Endothelial cell of umbilical vein (primary cell): ENCODE measurements around the gene AMER2. TPM values are rescaled to one million over a fixed set of nuclear protein-coding genes. Genes with fewer than 3 reads are reported as not detected.

Source experiments
- BruUV-seq: library from RNA; stranded (reverse); fragments of 400-500 nt; replicated peaks from 2 replicates; lab custom pipeline; 2021; lab: Mats Ljungman, UMichigan
- CTCF ChIA-PET: fragments of 300-600, 350-600 bp; sonication (Branson Sonifier 250); formaldehyde crosslinking; loops from one replicate; lab custom pipeline; 2021; ENCODE audit warnings: antibody characterized with exemption, inconsistent platforms; lab: Charles Lee
- POLR2A ChIA-PET: fragments of 300-600, 350-600 bp; sonication (Branson Sonifier 250); formaldehyde crosslinking; loops from one replicate; lab custom pipeline; 2021; ENCODE audit warnings: antibody characterized with exemption, inconsistent platforms; lab: Charles Lee
- DNase-seq: peaks from one replicate; pipeline ENCODE4 v3.0.0-alpha.2; 2011; ENCODE audit warnings: low read depth, low spot score
- FAIRE-seq: peaks from 2 replicates; lab custom pipeline; 2011; peaks lifted over from hg19 to GRCh38; lab: Jason Lieb, UNC
- H2AFZ ChIP-seq: 2 replicates; pipeline ENCODE4 v1.6.0; 2012; ENCODE audit warnings: low read depth, low read length, control low read depth, inconsistent platforms
- H3K27ac ChIP-seq: 2 replicates; pipeline ENCODE4 v1.5.1; 2011; ENCODE audit warnings: low read depth, mild to moderate bottlenecking, control low read depth, low read length, moderate library complexity; ENCODE audit not compliant: insufficient read depth
- H3K27me3 ChIP-seq, 2 experiments: 2 replicates each; pipeline versions ENCODE4 v1.6.0 to v1.6.1; 2011; ENCODE audit warnings: low read length in 2 of 2, mixed read lengths in 1 of 2; ENCODE audit not compliant: control insufficient read depth in 2 of 2, insufficient read depth in 2 of 2
- H3K36me3 ChIP-seq, 2 experiments: 2 replicates in 1 of 2; 3 replicates in 1 of 2; pipeline ENCODE4 v1.5.1; 2011; ENCODE audit warnings: low read length in 2 of 2, mild to moderate bottlenecking in 1 of 2, moderate library complexity in 1 of 2; ENCODE audit not compliant: control insufficient read depth in 2 of 2, insufficient read depth in 2 of 2; ENCODE audit errors: extremely low read depth in 1 of 2
- H3K4me1 ChIP-seq: 3 replicates; pipeline ENCODE4 v1.5.1; 2011; ENCODE audit warnings: mild to moderate bottlenecking, low read length; ENCODE audit not compliant: control insufficient read depth, insufficient read depth; ENCODE audit errors: extremely low read depth
- H3K4me2 ChIP-seq: 2 replicates; pipeline ENCODE4 v1.6.1; 2011; ENCODE audit warnings: low read length, control low read depth, mixed read lengths; ENCODE audit not compliant: insufficient read depth
- H3K4me3 ChIP-seq, 3 experiments: fragments of 200-600 bp in 1 of 3; sonication (generic), shearing (Covaris generic) in 1 of 3; replicated peaks in 1 of 3; 2 replicates each; pipeline ENCODE4 v1.5.1; 2011 to 2016; ENCODE audit warnings: control low read depth in 3 of 3, low read length in 3 of 3, mild to moderate bottlenecking in 2 of 3, inconsistent platforms in 1 of 3, low read depth in 1 of 3, moderate library complexity in 1 of 3; ENCODE audit not compliant: insufficient read depth in 1 of 3
- H3K79me2 ChIP-seq: 2 replicates; pipeline ENCODE4 v1.6.0; 2012; ENCODE audit warnings: low read length, inconsistent platforms; ENCODE audit not compliant: control insufficient read depth, insufficient read depth
- H3K9ac ChIP-seq: replicated peaks from 2 replicates; pipeline ENCODE3; 2011; ENCODE audit warnings: low read length, control low read depth; ENCODE audit not compliant: insufficient read depth; ENCODE audit errors: extremely low read depth
- H3K9me1 ChIP-seq: replicated peaks from 3 replicates; pipeline ENCODE4 v1.6.0; 2011; ENCODE audit warnings: mild to moderate bottlenecking, low read length; ENCODE audit not compliant: control insufficient read depth, insufficient read depth; ENCODE audit errors: extremely low read depth
- H3K9me3 ChIP-seq: replicated peaks from 2 replicates; pipeline ENCODE4 v1.5.1; 2012; ENCODE audit warnings: low read length, inconsistent platforms; ENCODE audit not compliant: control insufficient read depth, insufficient read depth
- H4K20me1 ChIP-seq: replicated peaks from 2 replicates; pipeline ENCODE3; 2011; ENCODE audit warnings: mild to moderate bottlenecking, low read length; ENCODE audit not compliant: control insufficient read depth, insufficient read depth; ENCODE audit errors: extremely low read depth
- CTCF ChIP-seq, 2 donors: IDR thresholded peaks; 1 replicate in 1 of 2; 2 replicates in 1 of 2; pipeline ENCODE4 v1.5.1; 2011; ENCODE audit warnings: low read length in 2 of 2, mild to moderate bottlenecking in 2 of 2, moderate library complexity in 2 of 2, control low read depth in 1 of 2, inconsistent platforms in 1 of 2, low read depth in 1 of 2; ENCODE audit not compliant: insufficient read depth in 1 of 2; ENCODE audit errors: extremely low read depth in 1 of 2
- EZH2 ChIP-seq: IDR thresholded peaks from 2 replicates; pipeline ENCODE4 v1.6.1; 2012; ENCODE audit warnings: borderline replicate concordance, low read depth, mild to moderate bottlenecking, moderate library complexity, low read length, inconsistent platforms; ENCODE audit not compliant: severe bottlenecking
- FOS ChIP-seq: IDR thresholded peaks from 2 replicates; pipeline ENCODE4 v1.6.1; 2011; ENCODE audit warnings: mild to moderate bottlenecking, low read length, moderate library complexity, borderline replicate concordance; ENCODE audit not compliant: insufficient read depth
- GATA2 ChIP-seq: IDR thresholded peaks from 2 replicates; pipeline ENCODE4 v1.7.0; 2011; ENCODE audit warnings: low read depth, mild to moderate bottlenecking, moderate library complexity, mixed read lengths, low read length; ENCODE audit not compliant: insufficient read length, insufficient read depth
- JUN ChIP-seq: IDR thresholded peaks from 2 replicates; pipeline ENCODE4 v1.6.1; 2011; ENCODE audit warnings: borderline replicate concordance, low read depth; ENCODE audit not compliant: insufficient read length, insufficient read depth
- MAX ChIP-seq: IDR thresholded peaks from 2 replicates; pipeline ENCODE4 v1.6.1; 2011; ENCODE audit not compliant: insufficient read depth, insufficient read length
- MYC ChIP-seq: IDR thresholded peaks from one replicate; pipeline ENCODE4 v1.6.1; 2011; ENCODE audit warnings: mild to moderate bottlenecking, low read depth, low read length
- POLR2A ChIP-seq: IDR thresholded peaks from 2 replicates; pipeline ENCODE4 v1.6.1; 2012; ENCODE audit warnings: low read depth, mild to moderate bottlenecking, control low read depth, low read length
- POLR2AphosphoS5 ChIP-seq: IDR thresholded peaks from 2 replicates; pipeline ENCODE4 v1.6.1; 2012; ENCODE audit warnings: low read depth, mild to moderate bottlenecking, control low read depth, low read length, moderate library complexity; ENCODE audit not compliant: insufficient read depth
- dilution Hi-C: fragments of 300-500 bp; cut with MboI; formaldehyde crosslinking; loops from one replicate; pipeline ENCODE4 v1.15.0; 2019; ENCODE audit warnings: low sequenced_read_pairs; ENCODE audit not compliant: extremely low pct_ligation_motif_present
- intact Hi-C: fragments of 100-400 bp; cut with micrococcal nuclease; formaldehyde crosslinking; loops from one replicate; pipeline ENCODE4 v1.10.0; 2022
- polyA plus RNA-seq, 4 experiments: library from polyadenylated mRNA; depleted of rRNA in 3 of 4; stranded (reverse) in 3 of 4; unstranded in 1 of 4; fragments of >200 nt; gene quantifications; 2 replicates each; pipeline versions ENCODE4 v1.2.1 to v1.2.3, GENCODE V29; 2011 to 2012; ENCODE audit warnings: missing spikeins in 1 of 4
- total RNA-seq: library from RNA; stranded (reverse); gene quantifications from 2 replicates; pipeline ENCODE4 v1.2.3, GENCODE V29; 2021

AMER2 gene
- total and polyA plus RNA-seq, 2 donors (not counting 3 experiments of a cell fraction or from before 2014, with no cell fraction given), result not detected

- no peaks in the 10 kb centered on the region for H3K27me3 ChIP-seq
- no peaks in the 10 kb centered on the region for H3K4me1 ChIP-seq
- ChIA-PET POLR2A (no interaction called here), CTCF (interaction anchor here (1.3 kb wide), 1 partner anchor 158 kb away, joined by 3 read pairs; no protein-coding TSS in a partner anchor)
- intact Hi-C loops (no loop called here), dilution Hi-C loops (no loop called here)
- H3K4me3 ChIP-seq, result no peak overlapping the region
- no peak overlapping the region for H3K4me2 ChIP-seq
- H3K27ac ChIP-seq, result no peak overlapping the region
- TF ChIP-seq POLR2AphosphoS5, result no peak
- TF ChIP-seq FOS, result no peak
- no peak for TF ChIP-seq MYC
- no peak for TF ChIP-seq GATA2
- TF ChIP-seq POLR2A, result no peak
- TF ChIP-seq JUN, result no peak
- TF ChIP-seq MAX, result no peak
- no peak for TF ChIP-seq CTCF (IDR thresholded peaks at IDR 0.05; ENCODE audit: extremely low read depth in 1 of 2, insufficient read depth in 1 of 2, low read depth in 1 of 2, low read length in 2 of 2)
- no peak for TF ChIP-seq EZH2
- DNase-seq (no peak), FAIRE-seq (no peak)
- H2AFZ ChIP-seq, result no peak overlapping the region
- no peaks in the 10 kb centered on the region for H3K79me2 ChIP-seq
- no peaks in the 10 kb centered on the region for H3K9me1 ChIP-seq
- BruUV-seq, result no TSS peak
- no peaks in the 10 kb centered on the region for H3K36me3 ChIP-seq
- no peaks in the 10 kb centered on the region for H3K9me3 ChIP-seq
- H4K20me1 ChIP-seq, result no peaks in the 10 kb centered on the region
- H3K9ac ChIP-seq, result no peak overlapping the region
Observed at GRCh38 chr13:25218019-25218418, 45.9 kb upstream of the AMER2 start.
